ENCODE data around the gene UBE2E2.

UBE2E2 gene

GRCh38 chr3:23548706-23549105, 345.6 kb downstream of the UBE2E2 start:
- peaks cover 4% of the 10 kb centered on the region for H3K4me1 Mint-ChIP-seq
- TF ChIP-seq CTCF (IDR thresholded peaks at IDR 0.05; ENCODE audit: unreplicated experiment in 3 of 3), result no peak
- no peak overlapping the region for H3K4me3 Mint-ChIP-seq
- no peaks in the 10 kb centered on the region for H3K9me3 Mint-ChIP-seq
- H3K27ac Mint-ChIP-seq, result no peak overlapping the region
- no peaks in the 10 kb centered on the region for H3K36me3 Mint-ChIP-seq (ENCODE audit: low read depth)
- no peaks in the 10 kb centered on the region for H3K27me3 Mint-ChIP-seq (ENCODE audit: low read depth)

GRCh38 chr3:23549148-23549910, 346.2 kb downstream of the UBE2E2 start:
- no peak overlapping the region for H3K4me3 Mint-ChIP-seq
- no peak for TF ChIP-seq CTCF (IDR thresholded peaks at IDR 0.05; ENCODE audit: unreplicated experiment in 3 of 3)
- no peaks in the 10 kb centered on the region for H3K27me3 Mint-ChIP-seq (ENCODE audit: low read depth)
- peaks cover 4% of the 10 kb centered on the region for H3K4me1 Mint-ChIP-seq
- no peaks in the 10 kb centered on the region for H3K9me3 Mint-ChIP-seq
- H3K27ac Mint-ChIP-seq, result no peak overlapping the region
- no peaks in the 10 kb centered on the region for H3K36me3 Mint-ChIP-seq (ENCODE audit: low read depth)

GRCh38 chr3:23550402-23550801, 347.3 kb downstream of the UBE2E2 start:
- peaks cover 4% of the 10 kb centered on the region for H3K4me1 Mint-ChIP-seq
- no peak for TF ChIP-seq CTCF (IDR thresholded peaks at IDR 0.05; ENCODE audit: unreplicated experiment in 3 of 3)
- no peaks in the 10 kb centered on the region for H3K36me3 Mint-ChIP-seq (ENCODE audit: low read depth)
- no peaks in the 10 kb centered on the region for H3K27me3 Mint-ChIP-seq (ENCODE audit: low read depth)
- H3K27ac Mint-ChIP-seq, result peak overlapping the region in 1 of 3 experiments; percentile 6
- H3K9me3 Mint-ChIP-seq, result no peaks in the 10 kb centered on the region
- no peak overlapping the region for H3K4me3 Mint-ChIP-seq

- H3K27me3 Mint-ChIP-seq (ENCODE audit: low read depth), result no peaks in the 10 kb centered on the region
Observed at GRCh38 chr3:23552506-23552905, 349.4 kb downstream of the UBE2E2 start.

GRCh38 chr3:23553353-23553752, 350.2 kb downstream of the UBE2E2 start:
- Mint-ChIP-seq H3K9me3 (no peaks in the 10 kb centered on the region), H3K27me3 (ENCODE audit: low read depth) (no peaks in the 10 kb centered on the region), H3K4me1 (peaks cover 4% of the 10 kb centered on the region), H3K4me3 (no peak overlapping the region), H3K36me3 (ENCODE audit: low read depth) (peaks cover 3% of the 10 kb centered on the region), H3K27ac (no peak overlapping the region)
- no peak for TF ChIP-seq CTCF (IDR thresholded peaks at IDR 0.05; ENCODE audit: unreplicated experiment in 3 of 3)

More at GRCh38 chr3:23552506-23552905, 349.4 kb downstream of the UBE2E2 start:
- Mint-ChIP-seq H3K4me1 (peaks cover 4% of the 10 kb centered on the region), H3K27ac (no peak overlapping the region), H3K4me3 (no peak overlapping the region), H3K36me3 (ENCODE audit: low read depth) (no peaks in the 10 kb centered on the region), H3K9me3 (no peaks in the 10 kb centered on the region)
- no peak for TF ChIP-seq CTCF (IDR thresholded peaks at IDR 0.05; ENCODE audit: unreplicated experiment in 3 of 3)
